ENCODE measurements around the gene IP6K1. TPM values are rescaled to one million over a fixed set of nuclear protein-coding genes. Genes with fewer than 3 reads are reported as not detected.

IP6K1 gene
- total RNA-seq, 1 experiment from 2014 or later, result 42.2 TPM

DNA sequence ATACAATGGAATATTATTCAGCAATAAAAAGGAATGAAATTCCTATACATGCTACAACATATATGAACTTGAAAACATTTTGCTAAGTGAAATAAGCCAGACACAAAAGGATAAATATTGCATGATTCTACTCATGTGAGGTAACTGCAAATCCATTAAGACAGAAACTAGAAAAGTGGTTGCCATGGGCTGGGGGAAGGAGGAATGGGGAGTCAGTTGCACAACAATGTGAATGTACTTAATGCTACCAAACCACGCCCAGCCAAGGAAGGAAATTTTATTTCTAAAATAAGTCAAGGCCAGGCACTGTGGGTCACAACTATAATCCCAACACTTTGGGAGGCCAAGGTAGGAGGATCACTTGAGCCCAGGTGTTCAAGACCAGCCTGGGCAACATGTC, 52.8 kb downstream of the IP6K1 start:
- Mint-ChIP-seq H3K9me3 (no peaks in the 10 kb centered on the region; a peak in 1 of 5 replicates), H3K4me3 (no peak overlapping the region), H3K27me3 (ENCODE audit: low read depth) (no peaks in the 10 kb centered on the region), H3K36me3 (ENCODE audit: insufficient read depth in 1 of 3, low read depth in 3 of 3) (peaks cover 24 to 59% (median 59%) of the 10 kb centered on the region in 3 experiments; a peak in 6 of 7 replicates), H3K4me1 (no peaks in the 10 kb centered on the region), H3K27ac (no peak overlapping the region; a peak in 1 of 7 replicates)
- Histone ChIP-seq H4K8ac (replicated peaks; ENCODE audit: insufficient read length, low read depth, low read length) (no peak overlapping the region), H2BK120ac (ENCODE audit: low read depth, low read length, poor library complexity, severe bottlenecking) (no peak overlapping the region), H3K27ac (ENCODE audit: insufficient read length, low read depth, low read length) (no peak overlapping the region), H3K18ac (ENCODE audit: insufficient read length, low read depth, low read length) (no peak overlapping the region), H2BK15ac (ENCODE audit: low read depth, low read length) (no peak overlapping the region), H2BK20ac (ENCODE audit: low read depth, low read length, poor library complexity, severe bottlenecking) (no peak overlapping the region), H2AK5ac (ENCODE audit: insufficient read length, low read length) (no peak overlapping the region), H4K91ac (ENCODE audit: insufficient read length, low read depth, low read length) (no peak overlapping the region), H2BK5ac (ENCODE audit: insufficient read length, low read length) (no peak overlapping the region), H3T11ph (ENCODE audit: low read length) (no peak overlapping the region), H3K79me2 (ENCODE audit: insufficient read depth, low read length) (0 out of 2 replicates have a peak, but pooled peaks cover 2% of the 10 kb centered on the region), H3K23me2 (ENCODE audit: insufficient read length, low read depth, low read length, poor library complexity, severe bottlenecking) (no peaks in the 10 kb centered on the region), H3K56ac (ENCODE audit: insufficient read length, low read depth, low read length) (no peak overlapping the region), H4K20me1 (ENCODE audit: control insufficient read depth, insufficient read depth, insufficient read length) (no peaks in the 10 kb centered on the region), H3K4me2 (ENCODE audit: insufficient read depth, insufficient read length, low read length) (no peak overlapping the region), H3K27me3 (ENCODE audit: insufficient read depth, low read length) (no peaks in the 10 kb centered on the region; the same call in 1 of the 2 replicates), H3K79me1 (ENCODE audit: insufficient read depth, low read depth, low read length, poor library complexity, severe bottlenecking) (no peaks in the 10 kb centered on the region), H2AFZ (ENCODE audit: low read length) (no peak overlapping the region), H3K4ac (ENCODE audit: low read depth, low read length) (no peak overlapping the region), H3K14ac (ENCODE audit: insufficient read depth, low read length) (no peak overlapping the region), H3K9ac (ENCODE audit: extremely low read depth, insufficient read length, low read length) (no peak overlapping the region), H3K23ac (ENCODE audit: insufficient read length, low read depth, low read length) (no peak overlapping the region), H3K4me1 (ENCODE audit: insufficient read depth, low read length) (no peaks in the 10 kb centered on the region), H3K9me3 (ENCODE audit: control insufficient read depth, low read depth, low read length) (no peaks in the 10 kb centered on the region), H2BK12ac (ENCODE audit: insufficient read length, low read depth, low read length) (no peak overlapping the region), H4K5ac (ENCODE audit: insufficient read length, low read depth, low read length) (no peak overlapping the region)
- no CpG with 5 or more reads among the region's 1 CpG for WGBS (ENCODE audit: extremely low coverage, insufficient read length, low lambda C conversion rate)
- no peak for DNase-seq
- TF ChIP-seq, protein P1, sequence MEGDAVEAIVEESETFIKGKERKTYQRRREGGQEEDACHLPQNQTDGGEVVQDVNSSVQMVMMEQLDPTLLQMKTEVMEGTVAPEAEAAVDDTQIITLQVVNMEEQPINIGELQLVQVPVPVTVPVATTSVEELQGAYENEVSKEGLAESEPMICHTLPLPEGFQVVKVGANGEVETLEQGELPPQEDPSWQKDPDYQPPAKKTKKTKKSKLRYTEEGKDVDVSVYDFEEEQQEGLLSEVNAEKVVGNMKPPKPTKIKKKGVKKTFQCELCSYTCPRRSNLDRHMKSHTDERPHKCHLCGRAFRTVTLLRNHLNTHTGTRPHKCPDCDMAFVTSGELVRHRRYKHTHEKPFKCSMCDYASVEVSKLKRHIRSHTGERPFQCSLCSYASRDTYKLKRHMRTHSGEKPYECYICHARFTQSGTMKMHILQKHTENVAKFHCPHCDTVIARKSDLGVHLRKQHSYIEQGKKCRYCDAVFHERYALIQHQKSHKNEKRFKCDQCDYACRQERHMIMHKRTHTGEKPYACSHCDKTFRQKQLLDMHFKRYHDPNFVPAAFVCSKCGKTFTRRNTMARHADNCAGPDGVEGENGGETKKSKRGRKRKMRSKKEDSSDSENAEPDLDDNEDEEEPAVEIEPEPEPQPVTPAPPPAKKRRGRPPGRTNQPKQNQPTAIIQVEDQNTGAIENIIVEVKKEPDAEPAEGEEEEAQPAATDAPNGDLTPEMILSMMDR (conservative IDR thresholded peaks at IDR 0.05), result no peak
